K562 (cell line): ENCODE measurements around the gene PRDM1.

ENCODE experiments used
- HCFC1 ChIP-seq: IDR thresholded peaks from 2 replicates; pipeline ENCODE4 v1.6.1; 2012; ENCODE audit warnings: low read depth, low read length, improper control_type of control experiment
- HDAC6 ChIP-seq: IDR thresholded peaks from 2 replicates; pipeline ENCODE4 v1.6.1; 2012; ENCODE audit warnings: low read depth, mild to moderate bottlenecking, control low read depth, inconsistent platforms, low read length, moderate library complexity
- MAZ ChIP-seq, 2 experiments: fragments of 450-650 bp in 1 of 2; sonication (generic) in 1 of 2; formaldehyde crosslinking; IDR thresholded peaks in 1 of 2; conservative IDR thresholded peaks in 1 of 2; 2 replicates each; pipeline versions ENCODE4 v1.4.0 to v1.5.0; 2020; ENCODE audit warnings: mild to moderate bottlenecking in 1 of 2, missing genetic modification reagents in 1 of 2
- OTX1 ChIP-seq: fragments of 450-650 bp; formaldehyde crosslinking; IDR thresholded peaks from 2 replicates; pipeline ENCODE4 v1.4.0; 2022; ENCODE audit warnings: mild to moderate bottlenecking
- PURB ChIP-seq: sonication (generic); formaldehyde crosslinking; IDR thresholded peaks from 2 replicates; pipeline ENCODE4 v1.9.0; 2021; ENCODE audit warnings: low read depth, mild to moderate bottlenecking, missing genetic modification reagents
- SREBF2 ChIP-seq: sonication (generic); formaldehyde crosslinking; IDR thresholded peaks from 2 replicates; pipeline ENCODE4 v1.4.0; 2020; ENCODE audit warnings: mild to moderate bottlenecking, missing genetic modification reagents
- TF ChIP-seq, protein P1 (sequence below): fragments of 150-350 bp; IDR thresholded peaks from 2 replicates; pipeline ENCODE4 v1.6.1; 2014; ENCODE audit warnings: low read depth, mild to moderate bottlenecking, low read length, borderline replicate concordance
- TF ChIP-seq, protein P2 (sequence below): sonication (generic); formaldehyde crosslinking; IDR thresholded peaks from 2 replicates; pipeline ENCODE4 v1.8.1; 2023; ENCODE audit warnings: mild to moderate bottlenecking, missing genetic modification reagents
- TF ChIP-seq, protein P3 (sequence below), 3 experiments: IDR thresholded peaks in 2 of 3; conservative IDR thresholded peaks in 1 of 3; 2 replicates each; pipeline ENCODE4 v1.5.1; 2011 to 2012; ENCODE audit warnings: low read length in 3 of 3, mild to moderate bottlenecking in 3 of 3, control low read depth in 2 of 3, improper control_type of control experiment in 1 of 3, inconsistent platforms in 1 of 3, low read depth in 1 of 3, mixed read lengths in 1 of 3, moderate library complexity in 1 of 3; ENCODE audit not compliant: insufficient read depth in 2 of 3
- TF ChIP-seq, protein P4 (sequence below), 2 experiments: fragments of 450-650 bp in 1 of 2; IDR thresholded peaks; 2 replicates each; pipeline ENCODE4 v1.6.1; 2011 to 2017; ENCODE audit warnings: low read depth in 2 of 2, antibody characterized with exemption in 1 of 2, borderline replicate concordance in 1 of 2, low read length in 1 of 2, mild to moderate bottlenecking in 1 of 2, mixed read lengths in 1 of 2; ENCODE audit not compliant: control insufficient read depth in 1 of 2

DNA sequence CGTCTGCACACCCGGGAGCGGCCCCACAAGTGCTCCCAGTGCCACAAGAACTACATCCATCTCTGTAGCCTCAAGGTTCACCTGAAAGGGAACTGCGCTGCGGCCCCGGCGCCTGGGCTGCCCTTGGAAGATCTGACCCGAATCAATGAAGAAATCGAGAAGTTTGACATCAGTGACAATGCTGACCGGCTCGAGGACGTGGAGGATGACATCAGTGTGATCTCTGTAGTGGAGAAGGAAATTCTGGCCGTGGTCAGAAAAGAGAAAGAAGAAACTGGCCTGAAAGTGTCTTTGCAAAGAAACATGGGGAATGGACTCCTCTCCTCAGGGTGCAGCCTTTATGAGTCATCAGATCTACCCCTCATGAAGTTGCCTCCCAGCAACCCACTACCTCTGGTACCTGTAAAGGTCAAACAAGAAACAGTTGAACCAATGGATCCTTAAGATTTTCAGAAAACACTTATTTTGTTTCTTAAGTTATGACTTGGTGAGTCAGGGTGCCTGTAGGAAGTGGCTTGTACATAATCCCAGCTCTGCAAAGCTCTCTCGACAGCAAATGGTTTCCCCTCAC is 21.0 kb downstream of the PRDM1 start:
- TF ChIP-seq, protein P1, sequence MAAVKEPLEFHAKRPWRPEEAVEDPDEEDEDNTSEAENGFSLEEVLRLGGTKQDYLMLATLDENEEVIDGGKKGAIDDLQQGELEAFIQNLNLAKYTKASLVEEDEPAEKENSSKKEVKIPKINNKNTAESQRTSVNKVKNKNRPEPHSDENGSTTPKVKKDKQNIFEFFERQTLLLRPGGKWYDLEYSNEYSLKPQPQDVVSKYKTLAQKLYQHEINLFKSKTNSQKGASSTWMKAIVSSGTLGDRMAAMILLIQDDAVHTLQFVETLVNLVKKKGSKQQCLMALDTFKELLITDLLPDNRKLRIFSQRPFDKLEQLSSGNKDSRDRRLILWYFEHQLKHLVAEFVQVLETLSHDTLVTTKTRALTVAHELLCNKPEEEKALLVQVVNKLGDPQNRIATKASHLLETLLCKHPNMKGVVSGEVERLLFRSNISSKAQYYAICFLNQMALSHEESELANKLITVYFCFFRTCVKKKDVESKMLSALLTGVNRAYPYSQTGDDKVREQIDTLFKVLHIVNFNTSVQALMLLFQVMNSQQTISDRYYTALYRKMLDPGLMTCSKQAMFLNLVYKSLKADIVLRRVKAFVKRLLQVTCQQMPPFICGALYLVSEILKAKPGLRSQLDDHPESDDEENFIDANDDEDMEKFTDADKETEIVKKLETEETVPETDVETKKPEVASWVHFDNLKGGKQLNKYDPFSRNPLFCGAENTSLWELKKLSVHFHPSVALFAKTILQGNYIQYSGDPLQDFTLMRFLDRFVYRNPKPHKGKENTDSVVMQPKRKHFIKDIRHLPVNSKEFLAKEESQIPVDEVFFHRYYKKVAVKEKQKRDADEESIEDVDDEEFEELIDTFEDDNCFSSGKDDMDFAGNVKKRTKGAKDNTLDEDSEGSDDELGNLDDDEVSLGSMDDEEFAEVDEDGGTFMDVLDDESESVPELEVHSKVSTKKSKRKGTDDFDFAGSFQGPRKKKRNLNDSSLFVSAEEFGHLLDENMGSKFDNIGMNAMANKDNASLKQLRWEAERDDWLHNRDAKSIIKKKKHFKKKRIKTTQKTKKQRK = no peak
- TF ChIP-seq, protein P2, sequence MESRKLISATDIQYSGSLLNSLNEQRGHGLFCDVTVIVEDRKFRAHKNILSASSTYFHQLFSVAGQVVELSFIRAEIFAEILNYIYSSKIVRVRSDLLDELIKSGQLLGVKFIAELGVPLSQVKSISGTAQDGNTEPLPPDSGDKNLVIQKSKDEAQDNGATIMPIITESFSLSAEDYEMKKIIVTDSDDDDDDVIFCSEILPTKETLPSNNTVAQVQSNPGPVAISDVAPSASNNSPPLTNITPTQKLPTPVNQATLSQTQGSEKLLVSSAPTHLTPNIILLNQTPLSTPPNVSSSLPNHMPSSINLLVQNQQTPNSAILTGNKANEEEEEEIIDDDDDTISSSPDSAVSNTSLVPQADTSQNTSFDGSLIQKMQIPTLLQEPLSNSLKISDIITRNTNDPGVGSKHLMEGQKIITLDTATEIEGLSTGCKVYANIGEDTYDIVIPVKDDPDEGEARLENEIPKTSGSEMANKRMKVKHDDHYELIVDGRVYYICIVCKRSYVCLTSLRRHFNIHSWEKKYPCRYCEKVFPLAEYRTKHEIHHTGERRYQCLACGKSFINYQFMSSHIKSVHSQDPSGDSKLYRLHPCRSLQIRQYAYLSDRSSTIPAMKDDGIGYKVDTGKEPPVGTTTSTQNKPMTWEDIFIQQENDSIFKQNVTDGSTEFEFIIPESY (CRISPR knock-in tag) = no peak
- TF ChIP-seq PURB (no peak), MAZ (CRISPR knock-in tag; conservative IDR thresholded peaks at IDR 0.05 in 1 of 2, IDR thresholded peaks at IDR 0.05 in 1 of 2) (no peak), HDAC6 (no peak), HCFC1 (no peak), SREBF2 (CRISPR knock-in tag) (no peak), OTX1 (no peak)
- TF ChIP-seq, protein P3, sequence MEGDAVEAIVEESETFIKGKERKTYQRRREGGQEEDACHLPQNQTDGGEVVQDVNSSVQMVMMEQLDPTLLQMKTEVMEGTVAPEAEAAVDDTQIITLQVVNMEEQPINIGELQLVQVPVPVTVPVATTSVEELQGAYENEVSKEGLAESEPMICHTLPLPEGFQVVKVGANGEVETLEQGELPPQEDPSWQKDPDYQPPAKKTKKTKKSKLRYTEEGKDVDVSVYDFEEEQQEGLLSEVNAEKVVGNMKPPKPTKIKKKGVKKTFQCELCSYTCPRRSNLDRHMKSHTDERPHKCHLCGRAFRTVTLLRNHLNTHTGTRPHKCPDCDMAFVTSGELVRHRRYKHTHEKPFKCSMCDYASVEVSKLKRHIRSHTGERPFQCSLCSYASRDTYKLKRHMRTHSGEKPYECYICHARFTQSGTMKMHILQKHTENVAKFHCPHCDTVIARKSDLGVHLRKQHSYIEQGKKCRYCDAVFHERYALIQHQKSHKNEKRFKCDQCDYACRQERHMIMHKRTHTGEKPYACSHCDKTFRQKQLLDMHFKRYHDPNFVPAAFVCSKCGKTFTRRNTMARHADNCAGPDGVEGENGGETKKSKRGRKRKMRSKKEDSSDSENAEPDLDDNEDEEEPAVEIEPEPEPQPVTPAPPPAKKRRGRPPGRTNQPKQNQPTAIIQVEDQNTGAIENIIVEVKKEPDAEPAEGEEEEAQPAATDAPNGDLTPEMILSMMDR (IDR thresholded peaks at IDR 0.05 in 2 of 3, conservative IDR thresholded peaks at IDR 0.05 in 1 of 3; ENCODE audit: insufficient read depth in 2 of 3, low read depth in 1 of 3, low read length in 3 of 3) = no peak
- TF ChIP-seq, protein P4, sequence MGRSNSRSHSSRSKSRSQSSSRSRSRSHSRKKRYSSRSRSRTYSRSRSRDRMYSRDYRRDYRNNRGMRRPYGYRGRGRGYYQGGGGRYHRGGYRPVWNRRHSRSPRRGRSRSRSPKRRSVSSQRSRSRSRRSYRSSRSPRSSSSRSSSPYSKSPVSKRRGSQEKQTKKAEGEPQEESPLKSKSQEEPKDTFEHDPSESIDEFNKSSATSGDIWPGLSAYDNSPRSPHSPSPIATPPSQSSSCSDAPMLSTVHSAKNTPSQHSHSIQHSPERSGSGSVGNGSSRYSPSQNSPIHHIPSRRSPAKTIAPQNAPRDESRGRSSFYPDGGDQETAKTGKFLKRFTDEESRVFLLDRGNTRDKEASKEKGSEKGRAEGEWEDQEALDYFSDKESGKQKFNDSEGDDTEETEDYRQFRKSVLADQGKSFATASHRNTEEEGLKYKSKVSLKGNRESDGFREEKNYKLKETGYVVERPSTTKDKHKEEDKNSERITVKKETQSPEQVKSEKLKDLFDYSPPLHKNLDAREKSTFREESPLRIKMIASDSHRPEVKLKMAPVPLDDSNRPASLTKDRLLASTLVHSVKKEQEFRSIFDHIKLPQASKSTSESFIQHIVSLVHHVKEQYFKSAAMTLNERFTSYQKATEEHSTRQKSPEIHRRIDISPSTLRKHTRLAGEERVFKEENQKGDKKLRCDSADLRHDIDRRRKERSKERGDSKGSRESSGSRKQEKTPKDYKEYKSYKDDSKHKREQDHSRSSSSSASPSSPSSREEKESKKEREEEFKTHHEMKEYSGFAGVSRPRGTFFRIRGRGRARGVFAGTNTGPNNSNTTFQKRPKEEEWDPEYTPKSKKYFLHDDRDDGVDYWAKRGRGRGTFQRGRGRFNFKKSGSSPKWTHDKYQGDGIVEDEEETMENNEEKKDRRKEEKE (IDR thresholded peaks at IDR 0.05; ENCODE audit: borderline replicate concordance in 1 of 2, control insufficient read depth in 1 of 2, low read depth in 2 of 2, low read length in 1 of 2) = no peak
